HEK293 (cell line): ENCODE results near the gene WIPF3.

Experiments used
- KLF9 ChIP-seq: fragments of 450-650 bp; formaldehyde crosslinking; IDR thresholded peaks from 2 replicates; pipeline ENCODE4 v1.5.1; 2016; ENCODE audit warnings: missing biosample characterization, missing genetic modification characterization, low read depth
- PRDM4 ChIP-seq: fragments of 450-650 bp; formaldehyde crosslinking; IDR thresholded peaks from 2 replicates; pipeline ENCODE4 v1.5.1; 2017; ENCODE audit warnings: missing biosample characterization, missing genetic modification characterization
- WT1 ChIP-seq: fragments of 450-650 bp; formaldehyde crosslinking; IDR thresholded peaks from 2 replicates; pipeline ENCODE4 v1.5.1; 2016; ENCODE audit warnings: missing biosample characterization, missing genetic modification characterization
- YY1 ChIP-seq: fragments of 450-650 bp; formaldehyde crosslinking; IDR thresholded peaks from 2 replicates; pipeline ENCODE4 v1.5.1; 2018; ENCODE audit warnings: missing biosample characterization, missing genetic modification characterization
- ZBTB21 ChIP-seq: fragments of 450-650 bp; formaldehyde crosslinking; IDR thresholded peaks from 2 replicates; pipeline ENCODE4 v1.5.1; 2017; ENCODE audit warnings: missing biosample characterization, missing genetic modification characterization
- ZFHX2 ChIP-seq: fragments of 450-650 bp; formaldehyde crosslinking; conservative IDR thresholded peaks from 2 replicates; pipeline ENCODE4 v1.5.1; 2016; ENCODE audit warnings: missing biosample characterization, missing genetic modification characterization
- ZNF138 ChIP-seq: fragments of 450-650 bp; formaldehyde crosslinking; IDR thresholded peaks from 2 replicates; pipeline ENCODE4 v1.5.1; 2016; ENCODE audit warnings: missing biosample characterization, missing genetic modification characterization, borderline replicate concordance
- ZNF426 ChIP-seq: fragments of 450-650 bp; formaldehyde crosslinking; IDR thresholded peaks from 2 replicates; pipeline ENCODE4 v1.5.1; 2017; ENCODE audit warnings: missing biosample characterization, missing genetic modification characterization, mild to moderate bottlenecking, inconsistent platforms, moderate library complexity
- ZNF658 ChIP-seq: fragments of 450-650 bp; formaldehyde crosslinking; IDR thresholded peaks from 2 replicates; pipeline ENCODE4; 2016; ENCODE audit warnings: missing biosample characterization, missing genetic modification characterization
- ZNF747 ChIP-seq: fragments of 450-650 bp; formaldehyde crosslinking; IDR thresholded peaks from 2 replicates; pipeline ENCODE4 v1.5.1; 2016; ENCODE audit warnings: missing biosample characterization, missing genetic modification characterization
- ZNF76 ChIP-seq: fragments of 450-650 bp; formaldehyde crosslinking; IDR thresholded peaks from 2 replicates; pipeline ENCODE4; 2016; ENCODE audit warnings: low read depth, missing biosample characterization, missing genetic modification characterization, borderline replicate concordance
- TF ChIP-seq, protein P1 (sequence below): fragments of 450-650 bp; formaldehyde crosslinking; IDR thresholded peaks from 2 replicates; pipeline ENCODE4 v1.5.1; 2016; ENCODE audit warnings: missing biosample characterization, missing genetic modification characterization
- TF ChIP-seq, protein P2 (sequence below): fragments of 450-650 bp; formaldehyde crosslinking; IDR thresholded peaks from 2 replicates; pipeline ENCODE4 v1.5.1; 2016; ENCODE audit warnings: missing biosample characterization, missing genetic modification characterization

- TF ChIP-seq ZFHX2 (no peak), KLF9 (no peak), ZNF747 (no peak), ZNF658 (tag by site-specific recombination) (no peak), PRDM4 (peak; percentile 95), ZNF426 (no peak), ZNF138 (tag by site-specific recombination) (no peak), ZNF76 (tag by site-specific recombination) (no peak), WT1 (tag by site-specific recombination) (no peak), ZBTB21 (tag by site-specific recombination) (no peak), YY1 (no peak)
- TF ChIP-seq, protein P1, sequence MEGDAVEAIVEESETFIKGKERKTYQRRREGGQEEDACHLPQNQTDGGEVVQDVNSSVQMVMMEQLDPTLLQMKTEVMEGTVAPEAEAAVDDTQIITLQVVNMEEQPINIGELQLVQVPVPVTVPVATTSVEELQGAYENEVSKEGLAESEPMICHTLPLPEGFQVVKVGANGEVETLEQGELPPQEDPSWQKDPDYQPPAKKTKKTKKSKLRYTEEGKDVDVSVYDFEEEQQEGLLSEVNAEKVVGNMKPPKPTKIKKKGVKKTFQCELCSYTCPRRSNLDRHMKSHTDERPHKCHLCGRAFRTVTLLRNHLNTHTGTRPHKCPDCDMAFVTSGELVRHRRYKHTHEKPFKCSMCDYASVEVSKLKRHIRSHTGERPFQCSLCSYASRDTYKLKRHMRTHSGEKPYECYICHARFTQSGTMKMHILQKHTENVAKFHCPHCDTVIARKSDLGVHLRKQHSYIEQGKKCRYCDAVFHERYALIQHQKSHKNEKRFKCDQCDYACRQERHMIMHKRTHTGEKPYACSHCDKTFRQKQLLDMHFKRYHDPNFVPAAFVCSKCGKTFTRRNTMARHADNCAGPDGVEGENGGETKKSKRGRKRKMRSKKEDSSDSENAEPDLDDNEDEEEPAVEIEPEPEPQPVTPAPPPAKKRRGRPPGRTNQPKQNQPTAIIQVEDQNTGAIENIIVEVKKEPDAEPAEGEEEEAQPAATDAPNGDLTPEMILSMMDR (tag by site-specific recombination) = no peak
- TF ChIP-seq, protein P2, sequence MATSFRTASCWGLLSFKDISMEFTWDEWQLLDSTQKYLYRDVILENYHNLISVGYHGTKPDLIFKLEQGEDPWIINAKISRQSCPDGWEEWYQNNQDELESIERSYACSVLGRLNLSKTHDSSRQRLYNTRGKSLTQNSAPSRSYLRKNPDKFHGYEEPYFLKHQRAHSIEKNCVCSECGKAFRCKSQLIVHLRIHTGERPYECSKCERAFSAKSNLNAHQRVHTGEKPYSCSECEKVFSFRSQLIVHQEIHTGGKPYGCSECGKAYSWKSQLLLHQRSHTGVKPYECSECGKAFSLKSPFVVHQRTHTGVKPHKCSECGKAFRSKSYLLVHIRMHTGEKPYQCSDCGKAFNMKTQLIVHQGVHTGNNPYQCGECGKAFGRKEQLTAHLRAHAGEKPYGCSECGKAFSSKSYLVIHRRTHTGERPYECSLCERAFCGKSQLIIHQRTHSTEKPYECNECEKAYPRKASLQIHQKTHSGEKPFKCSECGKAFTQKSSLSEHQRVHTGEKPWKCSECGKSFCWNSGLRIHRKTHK (tag by site-specific recombination) = no peak
Measured at GRCh38 chr7:29809533-29810155, 3.3 kb downstream of the WIPF3 start.
